HG03135 (cell line): ENCODE results near the gene DPH6.

ENCODE experiments used
- ATAC-seq: cut with Tn5 transposase; IDR thresholded peaks from one replicate; pipeline ENCODE4 v1.9.1; 2021; ENCODE audit warnings: mild to moderate bottlenecking, moderate library complexity; ENCODE audit not compliant: unreplicated experiment

The DPH6 gene

GRCh38 chr15:35545316-35545823, 595 bp downstream of the DPH6 start:
- peak; percentile 12 for ATAC-seq

- no peak for ATAC-seq
Measured at GRCh38 chr15:35540885-35541284, 5.1 kb downstream of the DPH6 start.

- no peak for ATAC-seq
Measured at GRCh38 chr15:35540021-35540420, 5.9 kb downstream of the DPH6 start.

GRCh38 chr15:35535365-35535916, 10.5 kb downstream of the DPH6 start:
- ATAC-seq, result no peak

- ATAC-seq, result no peak
Measured at GRCh38 chr15:35533130-35534110, 12.5 kb downstream of the DPH6 start.

GRCh38 chr15:35530698-35531097, 15.3 kb downstream of the DPH6 start:
- ATAC-seq, result no peak

GRCh38 chr15:35529784-35530183, 16.2 kb downstream of the DPH6 start:
- ATAC-seq, result no peak

GRCh38 chr15:35522061-35522460, 23.9 kb downstream of the DPH6 start:
- no peak for ATAC-seq

- ATAC-seq, result no peak
Measured at GRCh38 chr15:35519541-35520149, 26.3 kb downstream of the DPH6 start.

- no peak for ATAC-seq
Measured at GRCh38 chr15:35519052-35519451, 26.9 kb downstream of the DPH6 start.

GRCh38 chr15:35514759-35515158, 31.2 kb downstream of the DPH6 start:
- no peak for ATAC-seq

- no peak for ATAC-seq
Measured at GRCh38 chr15:35507932-35508638, 37.9 kb downstream of the DPH6 start.

- ATAC-seq, result no peak
Measured at GRCh38 chr15:35506272-35506870, 39.6 kb downstream of the DPH6 start.

GRCh38 chr15:35505809-35506208, 40.2 kb downstream of the DPH6 start:
- ATAC-seq, result no peak

- ATAC-seq, result no peak
Measured at GRCh38 chr15:35505141-35505540, 40.8 kb downstream of the DPH6 start.

GRCh38 chr15:35499723-35500122, 46.2 kb downstream of the DPH6 start:
- ATAC-seq, result no peak

GRCh38 chr15:35496585-35496984, 49.4 kb downstream of the DPH6 start:
- ATAC-seq, result peak; percentile 99

GRCh38 chr15:35495080-35495479, 50.9 kb downstream of the DPH6 start:
- ATAC-seq, result no peak

GRCh38 chr15:35491999-35492398, 54.0 kb downstream of the DPH6 start:
- no peak for ATAC-seq

- no peak for ATAC-seq
Measured at GRCh38 chr15:35491173-35491572, 54.8 kb downstream of the DPH6 start.

GRCh38 chr15:35490511-35490910, 55.5 kb downstream of the DPH6 start:
- ATAC-seq, result no peak
